ENCODE data around the gene MGLL. TPM values are rescaled to one million over a fixed set of nuclear protein-coding genes. Genes with fewer than 3 reads are reported as not detected.

Gene MGLL
- total RNA-seq, 1 donor from 2014 or later, result 10.3 TPM

DNA sequence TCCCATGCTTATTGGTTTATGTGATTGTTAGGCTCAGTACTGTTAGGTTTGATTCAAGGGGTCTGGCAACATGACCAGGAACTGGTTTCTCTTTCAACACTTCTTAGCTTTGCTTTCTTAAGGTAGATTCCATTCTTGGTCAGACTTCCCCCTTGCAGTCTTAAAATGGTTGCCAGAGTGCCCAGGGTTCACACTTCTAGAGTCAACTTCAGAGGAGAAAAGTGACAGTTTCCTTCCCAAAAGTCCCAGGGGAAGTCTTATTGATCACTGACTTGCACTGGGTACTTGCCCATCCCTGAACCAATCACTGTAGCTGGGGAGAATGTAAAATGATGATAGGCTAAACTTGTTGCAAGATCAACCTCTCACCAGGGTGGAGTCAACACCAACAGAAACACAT, 14.1 kb downstream of the MGLL start:
- H3K9me3 Mint-ChIP-seq (ENCODE audit: unreplicated experiment), result peaks cover 3% of the 10 kb centered on the region
- no peak overlapping the region for H3K4me3 Mint-ChIP-seq (ENCODE audit: unreplicated experiment)
- DNase-seq, result no peak
- TF ChIP-seq, protein P1, sequence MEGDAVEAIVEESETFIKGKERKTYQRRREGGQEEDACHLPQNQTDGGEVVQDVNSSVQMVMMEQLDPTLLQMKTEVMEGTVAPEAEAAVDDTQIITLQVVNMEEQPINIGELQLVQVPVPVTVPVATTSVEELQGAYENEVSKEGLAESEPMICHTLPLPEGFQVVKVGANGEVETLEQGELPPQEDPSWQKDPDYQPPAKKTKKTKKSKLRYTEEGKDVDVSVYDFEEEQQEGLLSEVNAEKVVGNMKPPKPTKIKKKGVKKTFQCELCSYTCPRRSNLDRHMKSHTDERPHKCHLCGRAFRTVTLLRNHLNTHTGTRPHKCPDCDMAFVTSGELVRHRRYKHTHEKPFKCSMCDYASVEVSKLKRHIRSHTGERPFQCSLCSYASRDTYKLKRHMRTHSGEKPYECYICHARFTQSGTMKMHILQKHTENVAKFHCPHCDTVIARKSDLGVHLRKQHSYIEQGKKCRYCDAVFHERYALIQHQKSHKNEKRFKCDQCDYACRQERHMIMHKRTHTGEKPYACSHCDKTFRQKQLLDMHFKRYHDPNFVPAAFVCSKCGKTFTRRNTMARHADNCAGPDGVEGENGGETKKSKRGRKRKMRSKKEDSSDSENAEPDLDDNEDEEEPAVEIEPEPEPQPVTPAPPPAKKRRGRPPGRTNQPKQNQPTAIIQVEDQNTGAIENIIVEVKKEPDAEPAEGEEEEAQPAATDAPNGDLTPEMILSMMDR (IDR thresholded peaks at IDR 0.05; ENCODE audit: partially characterized antibody, unreplicated experiment), result no peak
- no peak overlapping the region for H3K27ac Mint-ChIP-seq (ENCODE audit: unreplicated experiment)
- peaks cover 9% of the 10 kb centered on the region for H3K36me3 Mint-ChIP-seq (ENCODE audit: unreplicated experiment)
- H3K4me1 Mint-ChIP-seq (ENCODE audit: low read depth, unreplicated experiment), result peaks cover 18% of the 10 kb centered on the region
- H3K27me3 Mint-ChIP-seq (ENCODE audit: unreplicated experiment), result peaks cover 5% of the 10 kb centered on the region

DNA sequence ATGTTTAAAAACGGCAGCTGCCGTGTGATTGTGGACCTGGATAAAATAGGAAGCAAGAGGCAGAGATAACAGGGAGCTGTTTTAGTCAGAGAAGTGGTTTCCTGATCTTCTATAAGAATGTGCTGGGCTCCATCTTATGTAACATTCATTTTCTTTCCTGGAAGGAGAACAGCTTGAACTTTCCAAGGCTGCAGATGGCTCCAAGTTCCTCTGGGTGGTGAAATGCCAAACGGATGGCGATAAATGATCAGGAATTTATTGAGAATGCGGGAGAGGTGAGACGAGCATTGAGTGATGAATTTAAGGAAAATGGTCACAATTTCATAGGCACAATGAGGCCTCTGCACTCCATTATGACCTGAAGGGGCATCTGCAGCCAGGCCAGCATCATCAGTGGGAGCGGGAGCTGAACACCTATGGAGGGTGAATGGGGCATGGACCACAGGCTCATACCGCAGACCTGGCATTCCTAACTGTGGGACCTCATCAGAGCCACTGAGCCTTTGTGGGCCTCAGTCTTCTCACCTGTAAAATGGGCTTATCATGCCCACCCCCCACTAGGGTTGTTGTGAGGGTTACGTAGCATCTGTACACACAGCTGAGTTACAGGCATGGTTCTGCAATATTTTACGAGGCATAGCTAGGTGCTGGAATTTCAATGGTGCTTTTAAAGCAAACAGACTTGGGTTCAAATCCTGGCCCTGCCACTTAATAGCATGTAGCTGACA, 17.1 kb downstream of the MGLL start:
- Mint-ChIP-seq H3K27ac (ENCODE audit: unreplicated experiment) (no peak overlapping the region), H3K4me1 (ENCODE audit: low read depth, unreplicated experiment) (peaks cover 21% of the 10 kb centered on the region), H3K27me3 (ENCODE audit: unreplicated experiment) (peaks cover 13% of the 10 kb centered on the region), H3K9me3 (ENCODE audit: unreplicated experiment) (peaks cover 7% of the 10 kb centered on the region), H3K36me3 (ENCODE audit: unreplicated experiment) (peaks cover 6% of the 10 kb centered on the region), H3K4me3 (ENCODE audit: unreplicated experiment) (no peak overlapping the region)
- no peak for DNase-seq
- TF ChIP-seq, protein P1 (IDR thresholded peaks at IDR 0.05; ENCODE audit: partially characterized antibody, unreplicated experiment), result no peak

DNA sequence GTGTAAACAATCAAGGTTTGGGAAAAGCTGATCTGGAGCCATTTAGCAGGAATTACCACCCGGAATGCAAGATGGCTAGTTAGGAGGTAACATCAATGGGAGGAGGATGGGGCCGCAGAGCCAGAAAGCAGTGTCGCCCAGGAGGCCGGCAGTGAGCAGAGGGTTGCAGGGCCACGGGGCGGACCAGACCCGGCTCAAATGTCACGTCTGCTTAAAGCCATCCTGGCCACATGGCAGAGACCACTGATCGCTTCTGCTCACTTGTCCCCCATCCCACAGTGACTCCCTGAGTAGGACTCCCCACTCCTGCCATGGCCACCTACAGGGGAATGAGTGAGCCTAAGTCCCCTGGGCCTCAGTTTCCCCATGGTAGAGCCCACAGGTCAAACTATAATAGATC, 18.2 kb downstream of the MGLL start:
- Mint-ChIP-seq H3K4me1 (ENCODE audit: low read depth, unreplicated experiment) (peaks cover 21% of the 10 kb centered on the region), H3K27ac (ENCODE audit: unreplicated experiment) (no peak overlapping the region), H3K9me3 (ENCODE audit: unreplicated experiment) (peaks cover 9% of the 10 kb centered on the region), H3K27me3 (ENCODE audit: unreplicated experiment) (peaks cover 13% of the 10 kb centered on the region), H3K36me3 (ENCODE audit: unreplicated experiment) (peaks cover 8% of the 10 kb centered on the region), H3K4me3 (ENCODE audit: unreplicated experiment) (no peak overlapping the region)
- DNase-seq, result no peak
- TF ChIP-seq, protein P1 (IDR thresholded peaks at IDR 0.05; ENCODE audit: partially characterized antibody, unreplicated experiment), result no peak

DNA sequence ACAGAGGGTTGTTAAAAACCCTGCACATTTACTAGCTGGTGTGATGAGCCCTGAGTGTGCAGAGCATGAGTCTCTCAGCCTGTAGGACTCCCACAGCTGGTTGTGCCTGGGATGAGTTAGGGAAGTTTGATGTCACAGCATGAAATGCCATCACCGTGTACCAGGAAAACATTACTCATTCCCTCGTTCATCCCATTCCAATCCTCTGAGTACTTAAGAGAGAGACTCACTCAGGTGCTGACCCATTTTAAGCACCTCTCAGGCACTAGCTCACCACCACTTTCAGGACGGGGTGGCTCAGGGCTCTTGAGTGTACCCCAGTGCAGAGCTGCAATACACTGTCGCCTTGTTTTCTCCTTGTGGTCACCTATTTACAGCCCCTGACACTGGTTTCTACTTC, 18.7 kb downstream of the MGLL start:
- TF ChIP-seq, protein P1 (IDR thresholded peaks at IDR 0.05; ENCODE audit: partially characterized antibody, unreplicated experiment), result no peak
- peaks cover 7% of the 10 kb centered on the region for H3K36me3 Mint-ChIP-seq (ENCODE audit: unreplicated experiment)
- H3K27me3 Mint-ChIP-seq (ENCODE audit: unreplicated experiment), result peaks cover 12% of the 10 kb centered on the region
- DNase-seq, result no peak
- H3K9me3 Mint-ChIP-seq (ENCODE audit: unreplicated experiment), result peaks cover 9% of the 10 kb centered on the region
- peak overlapping the region; percentile 48 for H3K27ac Mint-ChIP-seq (ENCODE audit: unreplicated experiment)
- H3K4me1 Mint-ChIP-seq (ENCODE audit: low read depth, unreplicated experiment), result peaks cover 21% of the 10 kb centered on the region
- H3K4me3 Mint-ChIP-seq (ENCODE audit: unreplicated experiment), result no peak overlapping the region

DNA sequence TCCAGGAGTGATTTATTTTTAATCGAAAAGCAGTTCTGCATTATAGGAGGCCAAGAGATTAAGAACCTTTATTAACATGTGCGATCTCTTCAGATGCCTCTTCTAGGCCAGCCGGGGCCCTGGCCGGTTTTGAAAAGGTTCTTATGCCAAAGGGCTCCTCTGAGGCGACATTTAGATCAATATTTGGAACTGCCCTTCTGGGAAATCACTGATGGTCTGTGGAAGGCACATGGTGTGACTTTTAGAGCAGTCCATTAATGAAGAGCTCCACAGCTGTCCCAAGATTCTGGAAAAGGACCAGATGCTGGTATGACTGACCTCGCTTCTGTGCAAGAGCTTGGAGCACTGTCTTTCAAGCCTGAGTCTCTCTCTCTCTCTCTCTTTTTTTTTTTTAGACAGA, 19.7 kb downstream of the MGLL start:
- H3K4me1 Mint-ChIP-seq (ENCODE audit: low read depth, unreplicated experiment), result peaks cover 19% of the 10 kb centered on the region
- peaks cover 6% of the 10 kb centered on the region for H3K36me3 Mint-ChIP-seq (ENCODE audit: unreplicated experiment)

More for the DNA sequence above, 19.7 kb downstream of the MGLL start:
- TF ChIP-seq, protein P1 (IDR thresholded peaks at IDR 0.05; ENCODE audit: partially characterized antibody, unreplicated experiment), result no peak
- peak overlapping the region; percentile 46 for H3K4me3 Mint-ChIP-seq (ENCODE audit: unreplicated experiment)
- DNase-seq, result peak; percentile 59
- H3K9me3 Mint-ChIP-seq (ENCODE audit: unreplicated experiment), result peaks cover 10% of the 10 kb centered on the region
- peak overlapping the region; percentile 48 for H3K27ac Mint-ChIP-seq (ENCODE audit: unreplicated experiment)
- peaks cover 11% of the 10 kb centered on the region for H3K27me3 Mint-ChIP-seq (ENCODE audit: unreplicated experiment)

Data from glutamatergic neuron (in vitro differentiated cells).